GM23338 (cell line): ENCODE measurements around the gene TM9SF2.

Source experiments
- CREB1 ChIP-seq: fragments of 250-450 bp; sonication (Bioruptor Pico); IDR thresholded peaks from 2 replicates; pipeline ENCODE4 v1.5.0; 2020; ENCODE audit warnings: low read depth, mild to moderate bottlenecking, moderate library complexity
- CTCF ChIP-seq, 2 experiments: fragments of 200-600 bp in 1 of 2; sonication (generic) in 1 of 2; conservative IDR thresholded peaks; 2 replicates each; pipeline versions ENCODE4 v1.5.1 to v1.6.1; 2016 to 2017; ENCODE audit warnings: antibody characterized with exemption in 2 of 2, low read depth in 2 of 2, mild to moderate bottlenecking in 2 of 2, moderate library complexity in 1 of 2
- ETS1 ChIP-seq: IDR thresholded peaks from 2 replicates; pipeline ENCODE4 v1.6.1; 2016; ENCODE audit warnings: antibody characterized with exemption
- EZH2 ChIP-seq: fragments of 200-600 bp; sonication (generic); IDR thresholded peaks from one replicate; pipeline ENCODE4 v1.8.0; 2017; ENCODE audit warnings: antibody characterized with exemption, mild to moderate bottlenecking, low read depth; ENCODE audit not compliant: unreplicated experiment
- EZH2phosphoT487 ChIP-seq: fragments of 200-600 bp; sonication (generic); IDR thresholded peaks from one replicate; pipeline ENCODE4 v1.8.1; 2018; ENCODE audit warnings: antibody characterized with exemption; ENCODE audit not compliant: unreplicated experiment
- JUNB ChIP-seq: IDR thresholded peaks from one replicate; pipeline ENCODE4 v1.6.1; 2016; ENCODE audit warnings: antibody characterized with exemption; ENCODE audit not compliant: unreplicated experiment
- NANOG ChIP-seq: IDR thresholded peaks from 2 replicates; pipeline ENCODE4 v1.6.1; 2016; ENCODE audit warnings: antibody characterized with exemption, borderline replicate concordance
- POLR2AphosphoS5 ChIP-seq: IDR thresholded peaks from 2 replicates; pipeline ENCODE4 v1.6.1; 2016; ENCODE audit warnings: antibody characterized with exemption, low read depth
- REST ChIP-seq: IDR thresholded peaks from one replicate; pipeline ENCODE4 v1.6.1; 2018; ENCODE audit warnings: antibody characterized with exemption; ENCODE audit not compliant: unreplicated experiment
- STAT1 ChIP-seq: IDR thresholded peaks from one replicate; pipeline ENCODE4 v1.6.1; 2016; ENCODE audit warnings: antibody characterized with exemption; ENCODE audit not compliant: unreplicated experiment
- ZNF114 ChIP-seq: fragments of 250-450 bp; sonication (Bioruptor Pico); IDR thresholded peaks from 2 replicates; pipeline ENCODE4 v1.5.0; 2020; ENCODE audit warnings: mild to moderate bottlenecking, moderate library complexity
- ZNF331 ChIP-seq: fragments of 250-450 bp; sonication (Bioruptor Pico); IDR thresholded peaks from 2 replicates; pipeline ENCODE4 v1.5.0; 2020; ENCODE audit warnings: low read depth, mild to moderate bottlenecking, moderate library complexity
- ZNF462 ChIP-seq: fragments of 250-450 bp; sonication (Bioruptor Pico); IDR thresholded peaks from 2 replicates; pipeline ENCODE4 v1.5.0; 2020; ENCODE audit warnings: mild to moderate bottlenecking, moderate library complexity

- peak; percentile 11 to 28; a peak in 2 of 4 replicates for TF ChIP-seq CTCF (conservative IDR thresholded peaks at IDR 0.05; ENCODE audit: low read depth in 2 of 2)
- no peak for TF ChIP-seq ZNF114 (CRISPR knock-in tag)
- TF ChIP-seq EZH2: no peak
- no peak for TF ChIP-seq EZH2phosphoT487
- no peak for TF ChIP-seq REST
- no peak for TF ChIP-seq ETS1
- no peak for TF ChIP-seq JUNB
- no peak for TF ChIP-seq POLR2AphosphoS5
- TF ChIP-seq STAT1: no peak
- no peak for TF ChIP-seq CREB1 (CRISPR knock-in tag)
- no peak for TF ChIP-seq ZNF462 (CRISPR knock-in tag)
- no peak for TF ChIP-seq ZNF331 (CRISPR knock-in tag)
- TF ChIP-seq NANOG: no peak
These were observed 42.0 kb upstream of the TM9SF2 start for GRCh38 chr13:99459099-99459850.
